ENCODE measurements around the gene CD3G. TPM values are rescaled to one million over a fixed set of nuclear protein-coding genes. Genes with fewer than 3 reads are reported as not detected.

Gene CD3G
- total RNA-seq, 4 donors from 2014 or later, result 0.85 to 4.0 (median 1.4) TPM

DNA sequence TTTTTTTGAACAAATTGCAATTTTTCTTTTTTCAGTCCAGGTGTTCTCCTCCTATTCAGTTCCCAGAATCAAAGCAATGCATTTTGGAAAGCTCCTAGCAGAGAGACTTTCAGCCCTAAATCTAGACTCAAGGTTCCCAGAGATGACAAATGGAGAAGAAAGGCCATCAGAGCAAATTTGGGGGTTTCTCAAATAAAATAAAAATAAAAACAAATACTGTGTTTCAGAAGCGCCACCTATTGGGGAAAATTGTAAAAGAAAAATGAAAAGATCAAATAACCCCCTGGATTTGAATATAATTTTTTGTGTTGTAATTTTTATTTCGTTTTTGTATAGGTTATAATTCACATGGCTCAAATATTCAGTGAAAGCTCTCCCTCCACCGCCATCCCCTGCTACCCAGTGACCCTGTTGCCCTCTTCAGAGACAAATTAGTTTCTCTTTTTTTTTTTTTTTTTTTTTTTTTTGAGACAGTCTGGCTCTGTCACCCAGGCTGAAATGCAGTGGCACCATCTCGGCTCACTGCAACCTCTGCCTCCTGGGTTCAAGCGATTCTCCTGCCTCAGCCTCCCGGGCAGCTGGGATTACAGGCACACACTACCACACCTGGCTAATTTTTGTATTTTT, 9.1 kb downstream of the CD3G start:
- no peak overlapping the region for H3K27ac ChIP-seq
- H3K36me3 ChIP-seq, result no peaks in the 10 kb centered on the region
- TF ChIP-seq POLR2A (IDR thresholded peaks at IDR 0.05), result no peak
- TF ChIP-seq, protein P1, sequence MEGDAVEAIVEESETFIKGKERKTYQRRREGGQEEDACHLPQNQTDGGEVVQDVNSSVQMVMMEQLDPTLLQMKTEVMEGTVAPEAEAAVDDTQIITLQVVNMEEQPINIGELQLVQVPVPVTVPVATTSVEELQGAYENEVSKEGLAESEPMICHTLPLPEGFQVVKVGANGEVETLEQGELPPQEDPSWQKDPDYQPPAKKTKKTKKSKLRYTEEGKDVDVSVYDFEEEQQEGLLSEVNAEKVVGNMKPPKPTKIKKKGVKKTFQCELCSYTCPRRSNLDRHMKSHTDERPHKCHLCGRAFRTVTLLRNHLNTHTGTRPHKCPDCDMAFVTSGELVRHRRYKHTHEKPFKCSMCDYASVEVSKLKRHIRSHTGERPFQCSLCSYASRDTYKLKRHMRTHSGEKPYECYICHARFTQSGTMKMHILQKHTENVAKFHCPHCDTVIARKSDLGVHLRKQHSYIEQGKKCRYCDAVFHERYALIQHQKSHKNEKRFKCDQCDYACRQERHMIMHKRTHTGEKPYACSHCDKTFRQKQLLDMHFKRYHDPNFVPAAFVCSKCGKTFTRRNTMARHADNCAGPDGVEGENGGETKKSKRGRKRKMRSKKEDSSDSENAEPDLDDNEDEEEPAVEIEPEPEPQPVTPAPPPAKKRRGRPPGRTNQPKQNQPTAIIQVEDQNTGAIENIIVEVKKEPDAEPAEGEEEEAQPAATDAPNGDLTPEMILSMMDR (IDR thresholded peaks at IDR 0.05), result peak in 5 of 6 experiments; percentile 28 to 59 (median 53)
- intact Hi-C loops (cut with DNase I), result no loop called here
- no peak overlapping the region for H3K4me3 ChIP-seq
- WGBS, 2 donors, result 9 to 13% methylated on average over 6 of the region's 6 CpGs
- peaks cover 0 to 18% (median 0%) of the 10 kb centered on the region in 4 donors for H3K27me3 ChIP-seq
- H3K4me1 ChIP-seq, result no peaks in the 10 kb centered on the region
- no peak for DNase-seq
- no peaks in the 10 kb centered on the region for H3K9me3 ChIP-seq

DNA sequence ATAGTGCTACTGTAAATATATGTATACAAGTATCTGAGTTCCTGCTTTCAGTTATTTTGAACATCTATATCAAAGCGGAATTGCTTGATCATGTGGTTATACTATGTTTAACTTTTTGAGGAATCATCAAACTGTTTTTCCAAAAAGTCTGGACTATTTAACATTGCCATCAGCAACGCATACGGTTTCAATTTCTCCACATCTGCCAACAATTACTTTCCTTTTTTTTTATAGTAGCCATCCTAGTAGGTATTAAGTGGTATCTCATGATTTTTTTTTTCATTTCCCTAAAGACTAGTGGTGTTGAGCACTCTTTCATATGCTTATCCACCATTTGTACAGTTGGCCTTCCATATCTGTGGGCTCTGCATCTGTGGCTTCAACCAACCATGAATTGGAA, 13.9 kb downstream of the CD3G start:
- WGBS, 2 donors, result 42 to 64% methylated on average over 3 of the region's 3 CpGs
- H3K36me3 ChIP-seq, result no peaks in the 10 kb centered on the region
- DNase-seq, result no peak
- TF ChIP-seq, protein P1 (IDR thresholded peaks at IDR 0.05), result no peak
- no peak for TF ChIP-seq POLR2A (IDR thresholded peaks at IDR 0.05)
- no peaks in the 10 kb centered on the region for H3K9me3 ChIP-seq
- no peak overlapping the region for H3K4me3 ChIP-seq
- H3K27ac ChIP-seq, result no peak overlapping the region
- H3K4me1 ChIP-seq, result peaks cover 11 to 40% (median 11%) of the 10 kb centered on the region in 3 donors
- intact Hi-C loops (cut with DNase I), result no loop called here
- H3K27me3 ChIP-seq, result no peaks in the 10 kb centered on the region

DNA sequence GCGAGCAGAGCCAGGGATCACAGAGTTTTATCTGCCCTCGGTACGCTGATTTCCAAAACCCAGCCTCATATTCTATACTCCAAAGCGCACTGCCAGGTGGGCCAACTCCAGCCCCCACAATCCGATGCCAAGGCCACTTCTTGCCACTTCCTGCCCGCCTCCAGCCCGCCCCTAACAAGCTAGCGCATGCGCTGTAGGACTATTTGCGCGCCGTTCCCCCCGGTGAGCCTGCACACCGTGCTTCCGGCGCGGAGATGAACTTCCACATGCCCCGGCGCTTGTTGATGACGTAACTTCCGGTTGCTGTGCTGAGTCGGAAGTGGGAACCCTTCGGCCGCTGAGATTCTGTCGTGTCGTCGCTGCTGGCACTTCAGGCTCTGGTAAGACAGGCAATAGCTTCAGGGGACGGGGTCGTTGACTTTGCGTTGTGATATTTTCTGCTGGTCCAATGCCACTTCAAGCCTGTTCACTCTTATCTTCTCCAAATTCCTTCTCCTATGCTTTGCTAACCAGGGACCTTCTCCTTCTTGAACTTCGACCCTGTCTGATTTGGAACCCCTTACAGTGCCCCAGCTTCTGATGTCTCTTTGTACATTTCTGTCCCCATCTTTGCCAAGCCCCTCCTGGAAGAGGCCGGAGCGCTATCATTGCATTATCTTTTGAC, 15.3 kb downstream of the CD3G start, which contains the start of gene UBE4A:
Gene UBE4A, plus strand, starts transcription at position 306 of the 664 bp plus-strand sequence. CDS start 5,481 bp downstream, outside the sequence.
- Histone ChIP-seq H3K27me3 (no peaks in the 10 kb centered on the region), H3K9me3 (no peaks in the 10 kb centered on the region), H3K27ac (peak within 1 kb of the TSS; percentile 77 to 84 (median 82)), H3K36me3 (peaks cover 0 to 14% (median 0%) of the 10 kb centered on the region in 3 donors), H3K4me3 (peak within 1 kb of the TSS; percentile 65 to 79 (median 72)), H3K4me1 (peaks cover 11 to 43% (median 11%) of the 10 kb centered on the region in 3 donors)
- peak in 2 of 4 donors; percentile 46 to 67 for TF ChIP-seq POLR2A (IDR thresholded peaks at IDR 0.05)
- TF ChIP-seq, protein P1 (IDR thresholded peaks at IDR 0.05), result peak in 1 of 6 experiments; percentile 48
- intact Hi-C loops (cut with DNase I), result no loop called here
- peak; percentile 76 for DNase-seq
- 7 to 10% methylated on average over 19 to 21 of the region's 33 CpGs for WGBS, 2 donors

DNA sequence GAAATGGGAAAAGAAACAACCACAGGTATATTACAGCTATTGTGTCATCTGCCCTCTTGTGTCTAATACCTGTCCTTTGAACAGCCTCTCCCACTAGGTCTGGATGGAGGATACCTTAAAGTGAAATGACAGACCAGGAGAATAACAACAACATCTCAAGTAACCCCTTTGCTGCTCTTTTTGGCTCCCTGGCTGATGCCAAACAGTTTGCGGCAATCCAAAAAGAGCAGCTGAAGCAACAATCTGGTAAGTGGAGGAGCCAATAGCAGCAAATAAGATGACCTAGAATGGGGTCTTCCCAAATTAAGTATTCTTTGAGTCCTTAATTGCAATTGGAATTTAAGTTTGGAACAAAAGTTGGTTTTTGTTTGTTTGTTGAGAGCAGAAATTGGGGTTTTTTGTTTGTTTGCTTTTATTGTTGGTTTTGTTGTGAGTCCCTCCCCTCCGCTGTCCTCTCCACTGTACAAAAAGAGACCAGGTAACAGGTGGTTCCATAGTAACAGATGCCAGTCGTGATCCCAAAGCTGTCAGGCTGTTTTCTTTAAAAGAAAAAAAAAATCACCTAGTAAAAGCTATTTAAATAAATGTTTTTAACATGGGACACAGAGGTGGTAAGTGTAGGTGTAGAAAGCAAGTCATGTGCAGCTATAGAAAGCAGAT, 20.9 kb downstream of the CD3G start:
- H3K4me3 ChIP-seq, result no peak overlapping the region
- no peak for TF ChIP-seq POLR2A (IDR thresholded peaks at IDR 0.05)
- TF ChIP-seq, protein P1 (IDR thresholded peaks at IDR 0.05), result no peak
- peaks cover 6 to 54% (median 10%) of the 10 kb centered on the region in 3 donors for H3K4me1 ChIP-seq
- peaks cover 0 to 70% (median 30%) of the 10 kb centered on the region in 3 donors for H3K36me3 ChIP-seq
- no peaks in the 10 kb centered on the region for H3K27me3 ChIP-seq
- intact Hi-C loops (cut with DNase I), result no loop called here
- 80 to 85% methylated on average over 3 of the region's 3 CpGs for WGBS, 2 donors
- DNase-seq, result no peak
- no peak overlapping the region for H3K27ac ChIP-seq
- no peaks in the 10 kb centered on the region for H3K9me3 ChIP-seq
